Adrenal gland (tissue), 12 donors: Measurements from ENCODE around the gene ANO7. TPM values are rescaled to one million over a fixed set of nuclear protein-coding genes. Genes with fewer than 3 reads are reported as not detected.

Source experiments
- DNase-seq, 7 donors: peaks; one replicate each; pipeline ENCODE4 v3.0.0-alpha.2; 2019 to 2020
- H3K27ac ChIP-seq, 5 donors: fragments of 200-600 bp; sonication (generic) in 4 of 5; 1 replicate in 3 of 5; 2 replicates in 2 of 5; pipeline versions ENCODE4 v1.5.1 to v1.8.0; 2016 to 2020; ENCODE audit warnings: mild to moderate bottlenecking in 1 of 5
- H3K27me3 ChIP-seq: fragments of 200-600 bp; 2 replicates; pipeline ENCODE4 v1.8.0; 2021
- H3K36me3 ChIP-seq, 2 donors: fragments of 200-600 bp; replicated peaks in 1 of 2; 1 replicate in 1 of 2; 2 replicates in 1 of 2; pipeline versions ENCODE4 v1.5.1 to v1.8.0; 2018 to 2022
- H3K4me1 ChIP-seq, 2 donors: fragments of 200-600 bp; replicated peaks in 1 of 2; 1 replicate in 1 of 2; 2 replicates in 1 of 2; pipeline versions ENCODE4 v1.5.1 to v1.8.0; 2018 to 2021
- H3K4me3 ChIP-seq, 4 donors: fragments of 200-600 bp; sonication (generic) in 3 of 4; one replicate each; pipeline ENCODE4 v1.5.1; 2016 to 2018
- H3K9me3 ChIP-seq, 3 donors: fragments of 200-600 bp; sonication (generic) in 1 of 3; replicated peaks in 1 of 3; 1 replicate in 2 of 3; 2 replicates in 1 of 3; pipeline versions ENCODE4 v1.5.1 to v1.8.0; 2016 to 2021
- CTCF ChIP-seq, 6 experiments: fragments of 450-650 bp in 4 of 6; fragments of 200-600 bp in 2 of 6; sonication (generic) in 1 of 6; IDR thresholded peaks; 1 replicate in 5 of 6; 2 replicates in 1 of 6; pipeline versions ENCODE4 v1.5.1 to v1.8.0; 2016 to 2021; ENCODE audit warnings: antibody characterized with exemption in 6 of 6, mild to moderate bottlenecking in 2 of 6, moderate library complexity in 1 of 6
- POLR2A ChIP-seq, 2 donors: fragments of 450-650 bp; IDR thresholded peaks; one replicate each; pipeline ENCODE4 v1.6.1; 2017; ENCODE audit warnings: antibody characterized with exemption in 2 of 2, mild to moderate bottlenecking in 2 of 2, moderate library complexity in 1 of 2
- WGBS, 4 donors: extraction: QIAGEN DNeasy Blood & Tissue Kit in 2 of 4; methylation state at CpG; one replicate each; pipeline versions ENCODE4 v1.1.5 to v1.1.7; 2013 to 2017; 5-methylcytosine and 5-hydroxymethylcytosine counted together
- intact Hi-C, 2 donors: fragments of 100-400 bp; cut with DNase I; formaldehyde crosslinking; loops; one replicate each; pipeline versions ENCODE4 v1.14.1 to v1.15.0; 2022 to 2023
- polyA plus RNA-seq, 3 donors: library from polyadenylated mRNA; stranded (reverse); fragments of 200-250 nt in 2 of 3; fragments of 350-450 nt in 1 of 3; fragmentation: Illumina TruSeq in 1 of 3; extraction: RNeasy Lipid Tissue Mini Kit (QIAGEN cat#74804) in 1 of 3; gene quantifications; one replicate each; pipeline ENCODE4 v1.2.3, GENCODE V29; 2013 to 2014
- total RNA-seq, 9 donors: library from RNA; depleted of rRNA in 4 of 9; stranded (reverse); fragments of >200 nt in 4 of 9; fragments of 120-200 nt in 1 of 9; fragmentation: NEBNext Ultra II Directional in 1 of 9; extraction: Animal tissue kit (Norgen Biotek cat#: 25700) in 1 of 9; gene quantifications; one replicate each; pipeline versions ENCODE4 v1.1.0 to v1.2.4, GENCODE V29; 2013 to 2023
- donor health status: healthy with polysubstance abuse.
- donor health status: Bipolar disorder and iron deficiency.
- donor health status: DM: yes; HTN: yes; CAD: no.
- donor health status: DM: no; HTN: no; CAD: no.
- donor health status: DM: no; HTN: no; CAD: no.
- donor health status: DM: yes; HTN: yes; CAD: no.

ANO7 gene
- total and polyA plus RNA-seq, 12 donors: 0.48 to 5.1 (median 1.8) TPM

GRCh38 chr2:241202268-241202585, 13.8 kb downstream of the ANO7 start:
- TF ChIP-seq POLR2A (IDR thresholded peaks at IDR 0.05): no peak
- no peak for TF ChIP-seq CTCF (IDR thresholded peaks at IDR 0.05)
- no peak overlapping the region for H3K27ac ChIP-seq

GRCh38 chr2:241202681-241203080, 14.2 kb downstream of the ANO7 start:
- TF ChIP-seq CTCF (IDR thresholded peaks at IDR 0.05) (no peak), POLR2A (IDR thresholded peaks at IDR 0.05) (no peak)
- no peak overlapping the region for H3K4me3 ChIP-seq
- H3K4me1 ChIP-seq: no peaks in the 10 kb centered on the region
- intact Hi-C loops: no loop called here
- 75 to 95% (median 87%) methylated on average over 3 to 9 of the region's 9 CpGs for WGBS, 4 donors
- no peaks in the 10 kb centered on the region for H3K9me3 ChIP-seq
- H3K27me3 ChIP-seq: no peaks in the 10 kb centered on the region
- no peak for DNase-seq
- H3K36me3 ChIP-seq: no peaks in the 10 kb centered on the region
- no peak overlapping the region for H3K27ac ChIP-seq

More at GRCh38 chr2:241202268-241202585, 13.8 kb downstream of the ANO7 start:
- DNase-seq: no peak
- Histone ChIP-seq H3K36me3 (no peaks in the 10 kb centered on the region), H3K27me3 (no peaks in the 10 kb centered on the region), H3K9me3 (no peaks in the 10 kb centered on the region), H3K4me3 (no peak overlapping the region), H3K4me1 (no peaks in the 10 kb centered on the region)
- WGBS, 4 donors: 88 to 94% (median 88%) methylated on average over 11 to 15 of the region's 15 CpGs; no CpG with 5 or more reads in 1 of the 4 donors
- intact Hi-C loops: no loop called here

GRCh38 chr2:241203218-241204009, 14.9 kb downstream of the ANO7 start:
- no peak for DNase-seq
- 93 to 95% (median 93%) methylated on average over 19 to 27 of the region's 27 CpGs for WGBS, 4 donors
- no peak overlapping the region for H3K27ac ChIP-seq
- H3K4me1 ChIP-seq: no peaks in the 10 kb centered on the region
- no peak overlapping the region for H3K4me3 ChIP-seq
- intact Hi-C loops: no loop called here
- H3K36me3 ChIP-seq: no peaks in the 10 kb centered on the region
- H3K9me3 ChIP-seq: no peaks in the 10 kb centered on the region
- TF ChIP-seq POLR2A (IDR thresholded peaks at IDR 0.05) (no peak), CTCF (IDR thresholded peaks at IDR 0.05) (no peak)
- no peaks in the 10 kb centered on the region for H3K27me3 ChIP-seq

- no peak overlapping the region for H3K27ac ChIP-seq
- intact Hi-C loops: no loop called here
- WGBS, 4 donors: 85 to 91% (median 89%) methylated on average over 7 to 10 of the region's 10 CpGs
- no peak overlapping the region for H3K4me3 ChIP-seq
- no peak for DNase-seq
- no peaks in the 10 kb centered on the region for H3K27me3 ChIP-seq
- no peaks in the 10 kb centered on the region for H3K4me1 ChIP-seq
- no peak for TF ChIP-seq POLR2A (IDR thresholded peaks at IDR 0.05)
- no peak for TF ChIP-seq CTCF (IDR thresholded peaks at IDR 0.05)
- no peaks in the 10 kb centered on the region for H3K9me3 ChIP-seq
- H3K36me3 ChIP-seq: no peaks in the 10 kb centered on the region
Observed at GRCh38 chr2:241204010-241204384, 15.5 kb downstream of the ANO7 start.
